ENCODE measurements around the gene TTLL1. TPM values are rescaled to one million over a fixed set of nuclear protein-coding genes. Genes with fewer than 3 reads are reported as not detected.

Gene TTLL1
- total RNA-seq, 1 donor from 2014 or later = 18.2 TPM

GRCh38 chr22:42993651-42994275 lies 95.4 kb downstream of the TTLL1 start:
- DNase-seq (ENCODE audit: low read depth) = peak; percentile 59

- no peak for DNase-seq (ENCODE audit: low read depth)
Observed at GRCh38 chr22:42992886-42993479, 96.2 kb downstream of the TTLL1 start.

- no peak for DNase-seq (ENCODE audit: low read depth)
Observed at GRCh38 chr22:42992092-42992491, 97.1 kb downstream of the TTLL1 start.

GRCh38 chr22:42991010-42991651 lies 98.1 kb downstream of the TTLL1 start:
- peak; percentile 86 for DNase-seq (ENCODE audit: low read depth)

GRCh38 chr22:42990131-42990838 lies 98.9 kb downstream of the TTLL1 start:
- DNase-seq (ENCODE audit: low read depth) = peak; percentile 91

Other genes starting within 250 kb of the TTLL1 start
- gene ARFGAP3, start 232.1 kb downstream of the TTLL1 start, total RNA-seq = 110 and 133 TPM in 2 replicates
- gene PACSIN2, start 74.2 kb downstream of the TTLL1 start, total RNA-seq = 69.8 and 129 TPM in 2 replicates
- 1.8 and 45.0 TPM in 2 replicates for gene BIK, start 21.4 kb upstream of the TTLL1 start, total RNA-seq
- gene MCAT, start 54.0 kb upstream of the TTLL1 start, total RNA-seq = 14.9 and 22.9 TPM in 2 replicates
- 199 and 827 TPM in 2 replicates for gene TSPO, start 62.2 kb upstream of the TTLL1 start, total RNA-seq
- 28.8 and 34.4 TPM in 2 replicates for gene TTLL12, start 97.7 kb upstream of the TTLL1 start, total RNA-seq